ENCODE data around the gene ANKHD1.
"Not testable (repeated sequence)": the region's sequence is repeated elsewhere in the genome, so short reads cannot be mapped to it uniquely, and the experiment has no call there.

Gene ANKHD1

GRCh38 chr5:140421375-140421774 lies 19.7 kb downstream of the ANKHD1 start:
- not testable (repeated sequence) for DNase-seq

GRCh38 chr5:140423609-140424008 lies 22.0 kb downstream of the ANKHD1 start:
- DNase-seq: no peak

DNA sequence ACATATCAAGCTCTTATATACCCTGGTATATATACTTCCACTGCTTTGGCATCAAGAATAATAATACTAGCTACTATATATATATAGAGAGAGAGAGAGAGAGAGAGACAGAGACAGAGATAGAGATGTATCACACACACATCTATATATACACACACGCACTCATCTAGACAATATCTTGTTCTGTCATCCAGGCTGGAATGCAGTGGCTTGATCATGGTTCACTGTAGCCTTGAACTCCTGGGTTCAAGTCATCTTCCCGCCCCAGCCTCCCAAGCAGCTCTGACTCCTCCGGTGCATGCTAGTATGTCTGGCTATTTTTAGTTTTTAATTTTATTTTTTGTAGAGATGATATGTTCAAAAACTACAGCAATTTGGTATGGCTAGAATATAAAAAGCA lies 22.5 kb downstream of the ANKHD1 start:
- no peak for DNase-seq

DNA sequence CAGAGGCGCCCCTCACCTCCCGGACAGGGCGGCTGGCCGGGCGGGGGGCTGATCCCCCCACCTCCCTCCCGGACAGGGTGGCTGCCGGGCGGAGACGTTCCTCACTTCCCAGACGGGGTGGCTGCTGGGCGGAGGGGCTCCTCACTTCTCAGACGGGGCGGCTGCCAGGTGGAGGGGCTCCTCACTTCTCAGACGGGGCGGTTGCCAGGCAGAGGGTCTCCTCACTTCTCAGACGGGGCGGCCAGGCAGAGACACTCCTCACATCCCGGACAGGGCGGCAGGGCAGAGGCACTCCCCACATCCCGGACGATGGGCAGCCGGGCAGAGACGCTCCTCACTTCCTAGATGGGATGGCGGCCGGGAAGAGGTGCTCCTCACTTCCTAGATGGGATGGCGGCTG lies 26.1 kb downstream of the ANKHD1 start:
- not testable (repeated sequence) for DNase-seq

DNA sequence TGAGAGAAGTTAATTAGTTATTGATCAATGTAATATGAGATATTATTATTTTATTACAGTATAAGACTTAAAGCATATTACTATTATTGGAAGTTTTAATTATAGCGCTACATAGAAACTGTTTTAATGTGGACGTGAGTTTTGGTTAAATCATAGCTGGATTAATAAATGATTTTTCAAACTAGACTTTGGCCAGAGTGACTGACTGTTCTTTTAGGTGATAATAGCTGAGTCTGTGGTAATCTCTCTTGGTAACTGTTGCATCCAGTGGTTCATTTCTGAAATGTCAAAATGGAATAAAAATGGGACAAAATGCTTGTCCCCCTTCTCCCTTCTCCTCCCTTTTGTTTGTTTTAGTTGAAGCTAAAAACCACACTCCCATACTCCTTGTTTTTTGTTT lies 28.1 kb downstream of the ANKHD1 start:
- no peak for DNase-seq

- no peak for DNase-seq
Measured at GRCh38 chr5:140432212-140432611, 30.6 kb downstream of the ANKHD1 start.

- DNase-seq: no peak
Measured at GRCh38 chr5:140432916-140433315, 31.3 kb downstream of the ANKHD1 start.

DNA sequence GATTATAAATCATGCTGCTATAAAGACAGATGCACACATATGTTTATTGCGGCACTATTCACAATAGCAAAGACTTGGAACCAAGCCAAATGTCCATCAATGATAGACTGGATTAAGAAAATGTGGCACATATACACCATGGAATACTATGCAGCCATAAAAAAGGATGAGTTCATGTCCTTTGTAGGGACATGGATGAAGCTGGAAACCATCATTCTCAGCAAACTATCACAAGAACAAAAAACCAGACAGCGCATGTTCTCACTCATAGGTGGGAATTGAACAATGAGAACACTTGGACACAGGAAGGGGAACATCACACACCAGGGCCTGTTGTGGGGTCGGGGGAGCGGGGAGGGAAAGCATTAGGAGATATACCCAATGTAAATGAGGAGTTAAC lies 55.7 kb downstream of the ANKHD1 start:
- DNase-seq: not testable (repeated sequence)

DNA sequence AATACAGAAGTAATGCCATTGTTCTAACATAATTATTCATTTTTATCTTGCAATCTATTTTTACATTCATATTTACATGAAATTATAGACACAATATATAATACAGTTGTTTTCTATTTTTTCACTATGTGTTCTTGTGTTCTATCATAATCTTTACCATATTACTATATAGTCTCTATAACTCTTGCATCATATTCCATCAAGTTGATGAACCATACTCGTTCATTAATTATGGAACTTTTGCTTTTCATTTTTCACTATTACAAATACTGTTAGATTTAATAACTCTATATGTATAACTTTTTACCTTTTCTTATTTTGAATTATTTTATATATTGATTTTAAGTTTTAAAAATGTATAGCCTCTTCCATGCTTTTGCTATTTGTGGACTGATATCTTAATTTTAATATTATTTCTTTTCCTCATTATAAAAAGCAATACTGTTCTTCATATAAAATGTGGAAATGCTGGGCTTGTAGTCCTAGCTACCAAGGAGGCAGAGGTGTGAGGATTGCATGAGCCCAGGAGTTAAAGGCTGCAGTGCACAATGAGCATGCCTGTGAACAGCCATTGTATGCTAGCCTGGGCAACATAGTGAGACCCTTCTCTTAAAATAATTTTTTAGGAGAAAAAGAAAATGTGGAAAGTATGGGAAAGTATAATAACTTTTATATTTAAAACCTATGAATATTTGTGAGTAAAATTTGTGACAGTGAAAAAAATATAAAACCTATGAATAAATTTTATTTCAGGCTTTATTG lies 65.5 kb downstream of the ANKHD1 start:
- DNase-seq: no peak

DNA sequence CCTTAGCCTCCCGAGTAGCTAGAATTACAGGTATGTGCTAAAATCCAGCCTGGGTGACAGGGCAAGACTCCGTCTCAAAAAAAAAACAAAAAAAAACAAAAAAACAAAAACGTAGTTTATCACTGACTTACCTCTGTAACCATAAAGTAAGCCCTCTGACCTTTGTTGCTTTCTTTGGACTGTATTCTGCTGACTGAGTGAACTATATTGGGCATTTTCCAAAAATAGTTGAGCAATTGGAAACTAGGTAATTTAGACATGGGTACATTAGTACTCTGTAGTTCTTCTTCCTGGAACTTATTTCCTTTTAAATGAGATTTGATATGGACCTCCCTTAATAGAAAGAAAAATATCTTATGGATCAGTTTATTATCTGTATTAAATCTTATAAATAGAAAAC lies 66.6 kb downstream of the ANKHD1 start:
- DNase-seq: no peak

- DNase-seq: no peak
Measured at GRCh38 chr5:140469259-140469658, 67.6 kb downstream of the ANKHD1 start.

GRCh38 chr5:140480310-140481014 lies 78.8 kb downstream of the ANKHD1 start:
- DNase-seq: no peak

DNA sequence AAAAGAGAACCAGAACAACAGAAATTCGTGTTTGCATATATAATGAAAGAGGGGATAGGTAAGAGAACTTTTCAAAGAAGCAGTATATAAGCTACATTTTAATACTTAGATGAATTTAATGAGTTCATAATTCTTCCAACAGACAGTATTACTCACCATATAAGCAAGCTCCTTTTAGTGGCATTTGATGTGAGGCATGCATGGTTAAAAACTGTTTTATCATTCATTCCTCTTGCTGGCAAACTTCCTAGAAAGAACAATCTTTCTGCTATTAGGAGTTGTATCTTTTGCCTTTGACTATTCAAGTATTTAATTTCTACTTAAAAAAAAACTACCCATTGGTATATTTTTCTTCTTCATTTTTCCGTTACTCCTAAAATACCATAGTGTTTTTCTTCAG lies 80.1 kb downstream of the ANKHD1 start:
- no peak for DNase-seq

- no peak for DNase-seq
Measured at GRCh38 chr5:140483055-140483454, 81.4 kb downstream of the ANKHD1 start.

GRCh38 chr5:140488141-140488540 lies 86.5 kb downstream of the ANKHD1 start:
- DNase-seq: not testable (repeated sequence)

- no peak for DNase-seq
Measured at GRCh38 chr5:140488914-140489313, 87.3 kb downstream of the ANKHD1 start.

- DNase-seq: no peak
Measured at GRCh38 chr5:140497897-140498296, 96.3 kb downstream of the ANKHD1 start.

GRCh38 chr5:140498591-140498990 lies 97.0 kb downstream of the ANKHD1 start:
- no peak for DNase-seq

GRCh38 chr5:140502834-140503233 lies 101.2 kb downstream of the ANKHD1 start:
- DNase-seq: no peak

GRCh38 chr5:140509898-140510297 lies 108.3 kb downstream of the ANKHD1 start:
- no peak for DNase-seq

DNA sequence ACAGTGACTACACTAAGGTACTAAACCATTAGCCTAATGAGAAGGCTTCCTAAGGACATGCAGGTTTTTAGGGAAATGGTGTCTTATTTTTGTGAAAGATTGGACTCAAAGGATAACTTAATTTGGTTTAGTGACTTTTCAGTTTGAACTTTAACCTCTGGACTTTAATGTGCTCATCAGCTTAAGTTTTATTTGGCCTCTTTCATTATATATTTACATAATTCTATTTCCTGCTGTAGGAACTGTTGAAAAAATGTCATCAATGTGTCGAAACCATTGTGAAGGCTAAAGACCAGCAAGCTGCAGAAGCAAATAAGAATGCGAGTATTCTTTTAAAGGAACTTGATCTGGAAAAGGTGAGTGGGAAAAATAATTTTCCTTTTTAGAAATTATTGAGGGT lies 111.5 kb downstream of the ANKHD1 start:
- no peak for DNase-seq

DNA sequence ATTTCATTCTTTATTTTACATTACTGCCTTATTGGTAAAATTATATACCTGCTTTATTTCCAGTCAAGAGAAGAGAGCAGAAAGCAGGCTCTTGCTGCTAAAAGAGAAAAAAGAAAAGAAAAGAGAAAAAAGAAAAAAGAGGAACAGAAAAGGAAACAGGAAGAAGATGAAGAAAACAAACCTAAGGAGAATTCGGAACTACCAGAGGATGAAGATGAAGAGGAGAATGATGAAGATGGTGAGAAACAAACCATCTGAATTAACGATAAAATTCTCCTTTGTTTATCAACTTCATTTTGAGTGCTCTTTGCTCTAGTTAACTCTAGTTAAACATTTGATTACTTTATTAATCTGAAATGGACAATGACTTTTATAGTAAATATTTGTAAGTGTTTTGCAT lies 122.4 kb downstream of the ANKHD1 start:
- DNase-seq: no peak

- DNase-seq: no peak
Measured at GRCh38 chr5:140540227-140540626, 138.6 kb downstream of the ANKHD1 start.

GRCh38 chr5:140542972-140543371 lies 141.3 kb downstream of the ANKHD1 start:
- no peak for DNase-seq

DNA sequence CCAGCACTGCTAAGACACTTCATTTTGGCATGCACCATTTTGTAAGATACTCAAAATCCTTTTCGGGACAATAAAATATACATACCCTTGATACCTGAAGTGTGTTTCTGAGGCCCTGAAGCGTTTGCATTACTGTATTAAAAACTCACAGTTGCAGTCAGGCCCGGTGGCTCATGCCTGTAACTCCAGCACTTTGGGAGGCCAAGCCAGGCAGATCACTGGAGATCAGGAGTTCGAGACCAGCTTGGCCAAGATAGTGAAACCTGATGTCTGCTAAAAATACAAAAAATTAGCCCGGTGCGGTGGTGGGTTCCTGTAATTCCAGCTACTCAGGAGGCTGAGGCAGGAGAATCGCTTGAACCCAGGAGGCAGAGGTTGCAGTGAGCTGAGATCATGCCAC lies 143.4 kb downstream of the ANKHD1 start:
- DNase-seq: no peak

Data from stimulated activated CD4-positive, alpha-beta T cell treated with anti-CD3 and anti-CD28 coated beads, Interleukin-2, amount 100 ng/mL, for 48 hours (primary cell).